HG02763 (cell line): ENCODE results near the gene TIGIT.

Experiments used
- ATAC-seq: cut with Tn5 transposase; IDR thresholded peaks from one replicate; pipeline ENCODE4 v1.9.1; 2021; ENCODE audit warnings: mild to moderate bottlenecking, moderate library complexity; ENCODE audit not compliant: unreplicated experiment

The TIGIT gene

GRCh38 chr3:114351123-114351821, 57.4 kb downstream of the TIGIT start:
- ATAC-seq: no peak

GRCh38 chr3:114351822-114352145, 58.0 kb downstream of the TIGIT start:
- ATAC-seq: no peak

- ATAC-seq: no peak
These were observed 61.8 kb downstream of the TIGIT start for GRCh38 chr3:114355653-114356052.

- no peak for ATAC-seq
These were observed 62.2 kb downstream of the TIGIT start for GRCh38 chr3:114356066-114356465.

- ATAC-seq: no peak
These were observed 62.7 kb downstream of the TIGIT start for GRCh38 chr3:114356525-114356924.
